Breast epithelium (tissue), 3 donors: ENCODE data around the gene ANKRD40CL.

Source experiments
- POLR2A ChIP-seq: fragments of 450-650 bp; IDR thresholded peaks from one replicate; pipeline ENCODE4 v1.6.1; 2016; ENCODE audit warnings: antibody characterized with exemption, mild to moderate bottlenecking, moderate library complexity
- POLR2AphosphoS5 ChIP-seq, 3 donors: sonication (generic); formaldehyde crosslinking; IDR thresholded peaks; one replicate each; pipeline ENCODE4 v1.6.1; 2017; ENCODE audit warnings: antibody characterized with exemption in 3 of 3
- TF ChIP-seq, protein P1 (sequence below), 3 donors: fragments of 450-650 bp; IDR thresholded peaks; one replicate each; pipeline ENCODE4 v1.5.1; 2016 to 2017; ENCODE audit warnings: antibody characterized with exemption in 3 of 3, mild to moderate bottlenecking in 3 of 3, moderate library complexity in 3 of 3

DNA sequence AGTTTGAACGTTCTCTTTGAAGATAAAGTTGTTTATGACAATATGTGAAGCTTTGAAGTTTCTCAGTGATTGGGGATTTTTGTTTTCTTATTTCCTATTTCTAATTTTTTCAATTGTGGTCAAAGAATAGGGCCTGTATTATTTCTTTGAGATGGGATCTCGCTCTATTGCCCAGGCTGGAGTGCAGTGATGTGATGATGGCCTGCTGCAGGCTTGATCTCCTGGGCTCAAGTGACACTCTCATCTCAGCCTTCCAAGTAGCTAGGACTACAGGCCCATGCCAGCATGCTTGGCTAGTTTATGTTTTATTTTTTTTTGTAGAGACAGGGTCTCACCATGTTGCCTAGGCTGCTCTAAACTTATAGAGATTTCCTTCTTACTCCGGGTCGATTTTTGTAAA, 11.7 kb upstream of the ANKRD40CL start:
- TF ChIP-seq POLR2AphosphoS5 (IDR thresholded peaks at IDR 0.05) (no peak), POLR2A (no peak)
- TF ChIP-seq, protein P1, sequence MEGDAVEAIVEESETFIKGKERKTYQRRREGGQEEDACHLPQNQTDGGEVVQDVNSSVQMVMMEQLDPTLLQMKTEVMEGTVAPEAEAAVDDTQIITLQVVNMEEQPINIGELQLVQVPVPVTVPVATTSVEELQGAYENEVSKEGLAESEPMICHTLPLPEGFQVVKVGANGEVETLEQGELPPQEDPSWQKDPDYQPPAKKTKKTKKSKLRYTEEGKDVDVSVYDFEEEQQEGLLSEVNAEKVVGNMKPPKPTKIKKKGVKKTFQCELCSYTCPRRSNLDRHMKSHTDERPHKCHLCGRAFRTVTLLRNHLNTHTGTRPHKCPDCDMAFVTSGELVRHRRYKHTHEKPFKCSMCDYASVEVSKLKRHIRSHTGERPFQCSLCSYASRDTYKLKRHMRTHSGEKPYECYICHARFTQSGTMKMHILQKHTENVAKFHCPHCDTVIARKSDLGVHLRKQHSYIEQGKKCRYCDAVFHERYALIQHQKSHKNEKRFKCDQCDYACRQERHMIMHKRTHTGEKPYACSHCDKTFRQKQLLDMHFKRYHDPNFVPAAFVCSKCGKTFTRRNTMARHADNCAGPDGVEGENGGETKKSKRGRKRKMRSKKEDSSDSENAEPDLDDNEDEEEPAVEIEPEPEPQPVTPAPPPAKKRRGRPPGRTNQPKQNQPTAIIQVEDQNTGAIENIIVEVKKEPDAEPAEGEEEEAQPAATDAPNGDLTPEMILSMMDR (IDR thresholded peaks at IDR 0.05), result no peak
